Gastrocnemius medialis (tissue), 4 donors: ENCODE data around the gene NPB. TPM values are rescaled to one million over a fixed set of nuclear protein-coding genes. Genes with fewer than 3 reads are reported as not detected.

ENCODE experiments used
- ATAC-seq, 2 donors: fragments of 150-250 bp; one replicate each; pipeline ENCODE4 v1.9.1; 2016
- DNase-seq, 2 donors: peaks; one replicate each; pipeline ENCODE4 v3.0.0-alpha.2; 2019
- H3K27ac ChIP-seq, 4 donors: fragments of 200-600 bp; sonication (generic); 1 replicate in 1 of 4; 2 replicates in 3 of 4; pipeline ENCODE4 v1.5.1; 2016 to 2018; ENCODE audit warnings: mild to moderate bottlenecking in 2 of 4, moderate library complexity in 1 of 4
- H3K27me3 ChIP-seq, 3 donors: fragments of 200-600 bp; sonication (generic) in 2 of 3; 1 replicate in 1 of 3; 2 replicates in 2 of 3; pipeline versions ENCODE4 v1.5.1 to v1.6.0; 2016 to 2019; ENCODE audit warnings: mild to moderate bottlenecking in 1 of 3, moderate library complexity in 1 of 3
- H3K36me3 ChIP-seq, 2 donors: fragments of 200-600 bp; sonication (generic) in 1 of 2; one replicate each; pipeline ENCODE4 v1.5.1; 2017 to 2018
- H3K4me1 ChIP-seq, 2 donors: fragments of 200-600 bp; sonication (generic) in 1 of 2; one replicate each; pipeline ENCODE4 v1.5.1; 2016 to 2017; ENCODE audit warnings: mild to moderate bottlenecking in 2 of 2
- H3K4me3 ChIP-seq, 4 donors: fragments of 200-600 bp; sonication (generic) in 3 of 4; 1 replicate in 1 of 4; 2 replicates in 3 of 4; pipeline ENCODE4 v1.5.1; 2016 to 2019; ENCODE audit warnings: mild to moderate bottlenecking in 2 of 4
- H3K9me3 ChIP-seq, 3 donors: fragments of 200-600 bp; sonication (generic) in 2 of 3; 1 replicate in 1 of 3; 2 replicates in 2 of 3; pipeline ENCODE4 v1.5.1; 2016 to 2019
- CTCF ChIP-seq, 5 experiments: fragments of 450-650 bp in 3 of 5; fragments of 200-600 bp in 2 of 5; sonication (generic) in 2 of 5; IDR thresholded peaks in 4 of 5; conservative IDR thresholded peaks in 1 of 5; 1 replicate in 4 of 5; 2 replicates in 1 of 5; pipeline ENCODE4 v1.5.1; 2016 to 2019; ENCODE audit warnings: antibody characterized with exemption in 5 of 5, mild to moderate bottlenecking in 3 of 5, moderate library complexity in 3 of 5
- POLR2A ChIP-seq, 2 donors: fragments of 450-650 bp; IDR thresholded peaks; one replicate each; pipeline ENCODE4 v1.6.1; 2017; ENCODE audit warnings: antibody characterized with exemption in 2 of 2, mild to moderate bottlenecking in 2 of 2, moderate library complexity in 2 of 2
- in situ Hi-C, 4 donors: fragments of 200-750 bp; cut with MboI; loops; one replicate each; pipeline versions ENCODE4 v1.15.0 to v1.8.0; 2017; ENCODE audit warnings: low sequenced_read_pairs in 4 of 4
- intact Hi-C: fragments of 100-400 bp; cut with DNase I; formaldehyde crosslinking; loops from one replicate; pipeline ENCODE4 v1.15.1; 2023; ENCODE audit warnings: low total_unique reads
- total RNA-seq, 4 donors: library from RNA; depleted of rRNA; stranded (reverse); fragments of >200 nt; gene quantifications; one replicate each; pipeline versions ENCODE4 v1.1.0 to v1.2.3, GENCODE V29; 2016

The NPB gene
- total RNA-seq, 4 donors from 2014 or later = 0.46 to 1.4 (median 1.1) TPM; not detected in 1

GRCh38 chr17:81888105-81888987, 13.7 kb upstream of the NPB start:
- Histone ChIP-seq H3K4me3 (no peak overlapping the region), H3K27ac (peak overlapping the region; percentile 92 to 98 (median 97)), H3K4me1 (peaks cover 44 to 51% of the 10 kb centered on the region in 2 donors), H3K27me3 (no peaks in the 10 kb centered on the region), H3K9me3 (no peaks in the 10 kb centered on the region), H3K36me3 (peaks cover 0 to 36% of the 10 kb centered on the region in 2 donors)
- TF ChIP-seq POLR2A (IDR thresholded peaks at IDR 0.05) (no peak), CTCF (IDR thresholded peaks at IDR 0.05 in 4 of 5, conservative IDR thresholded peaks at IDR 0.05 in 1 of 5) (no peak)
- intact Hi-C loops = no loop called here
- ATAC-seq = no peak
- in situ Hi-C loops = no loop called here
- DNase-seq = no peak

DNA sequence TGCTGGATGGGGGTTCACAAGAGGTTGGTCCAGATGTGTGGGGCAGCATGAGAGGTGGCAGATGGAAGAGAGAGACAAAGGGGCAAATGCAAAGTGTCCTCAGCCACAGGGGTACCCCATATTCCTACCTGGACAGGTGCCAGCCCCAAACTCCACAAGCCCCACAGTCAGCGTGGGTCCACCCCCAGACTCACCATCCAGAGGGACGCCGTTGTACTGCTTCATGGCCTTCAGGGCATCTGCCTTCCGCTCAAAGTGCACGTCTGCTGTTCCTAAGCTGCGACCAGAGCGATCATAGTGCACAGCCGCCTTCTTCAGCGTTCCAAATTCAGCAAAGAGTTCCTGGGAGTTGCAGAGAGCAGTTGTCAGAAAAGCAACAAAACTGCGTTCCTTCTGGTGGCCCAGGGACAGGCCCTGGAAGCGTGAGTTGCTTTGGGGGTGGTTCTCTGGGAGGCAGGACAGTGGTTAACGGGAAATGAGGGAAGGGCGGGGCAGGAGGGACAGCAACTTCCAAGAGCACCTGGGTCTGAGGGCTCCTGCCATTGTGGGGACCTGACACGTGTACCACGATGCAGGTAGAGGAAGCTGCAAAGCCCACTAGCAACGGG, 12.9 kb upstream of the NPB start:
- intact Hi-C loops (no loop called here), in situ Hi-C loops (no loop called here)
- DNase-seq = no peak
- ATAC-seq = no peak
- TF ChIP-seq CTCF (IDR thresholded peaks at IDR 0.05 in 4 of 5, conservative IDR thresholded peaks at IDR 0.05 in 1 of 5) (no peak), POLR2A (IDR thresholded peaks at IDR 0.05) (no peak)
- no peak overlapping the region for H3K4me3 ChIP-seq
- H3K4me1 ChIP-seq = peaks cover 44 to 51% of the 10 kb centered on the region in 2 donors
- no peaks in the 10 kb centered on the region for H3K9me3 ChIP-seq
- no peaks in the 10 kb centered on the region for H3K27me3 ChIP-seq
- H3K36me3 ChIP-seq = peaks cover 0 to 38% of the 10 kb centered on the region in 2 donors
- H3K27ac ChIP-seq = peak overlapping the region; percentile 6 to 98 (median 82)

GRCh38 chr17:81889602-81890001, 12.4 kb upstream of the NPB start:
- H3K4me1 ChIP-seq = peaks cover 42 to 47% of the 10 kb centered on the region in 2 donors
- no peak for TF ChIP-seq POLR2A (IDR thresholded peaks at IDR 0.05)
- TF ChIP-seq CTCF (IDR thresholded peaks at IDR 0.05 in 4 of 5, conservative IDR thresholded peaks at IDR 0.05 in 1 of 5) = no peak
- H3K9me3 ChIP-seq = no peaks in the 10 kb centered on the region
- in situ Hi-C loops (no loop called here), intact Hi-C loops (no loop called here)
- DNase-seq (no peak), ATAC-seq (no peak)
- peaks cover 0 to 43% of the 10 kb centered on the region in 2 donors for H3K36me3 ChIP-seq
- peak overlapping the region; percentile 65 to 98 (median 97) for H3K27ac ChIP-seq
- no peak overlapping the region for H3K4me3 ChIP-seq
- H3K27me3 ChIP-seq = no peaks in the 10 kb centered on the region

DNA sequence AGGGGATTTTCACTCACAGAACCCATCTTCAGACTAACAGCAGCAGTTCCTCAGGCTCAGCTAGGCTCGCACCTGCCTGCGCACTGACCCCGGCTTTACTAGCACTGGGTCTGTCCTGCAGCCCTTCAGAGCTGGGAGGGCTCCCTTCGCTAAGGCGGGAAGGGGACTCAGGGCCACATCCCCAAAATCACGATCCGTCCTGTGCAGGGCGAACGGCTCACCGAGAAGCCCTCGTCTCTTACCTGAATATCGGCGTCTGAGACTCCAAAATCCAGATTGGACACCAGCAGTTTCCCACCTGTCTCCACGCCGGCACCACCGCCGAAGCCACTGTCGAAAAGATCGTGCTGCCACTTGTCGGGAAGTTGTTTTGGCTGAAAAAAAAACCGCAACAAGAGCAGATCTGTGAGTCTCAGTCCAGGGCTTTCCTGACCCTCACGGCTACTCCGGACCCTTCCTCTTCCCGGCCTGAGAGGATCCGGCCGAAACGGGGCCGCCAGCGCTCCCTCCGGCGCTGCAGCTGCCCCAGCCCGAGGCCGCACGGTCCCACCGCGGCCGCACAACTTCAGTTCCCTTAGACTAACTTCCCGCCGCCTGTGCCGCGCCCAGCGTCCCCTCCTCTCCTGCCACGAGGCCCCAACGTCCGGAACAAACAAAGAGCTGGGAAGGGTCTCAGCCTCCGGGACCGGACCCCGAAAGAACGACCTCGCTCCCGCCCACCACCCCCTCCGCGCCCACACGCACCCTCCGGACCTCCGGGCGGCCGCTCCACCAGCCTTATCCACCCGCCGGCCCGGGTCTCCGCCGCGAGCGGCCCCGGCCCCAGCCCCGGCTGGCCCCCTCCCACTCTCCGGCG, 11.4 kb upstream of the NPB start:
- H3K27ac ChIP-seq = peak overlapping the region; percentile 65 to 98 (median 97)
- TF ChIP-seq POLR2A (IDR thresholded peaks at IDR 0.05) = no peak
- TF ChIP-seq CTCF (IDR thresholded peaks at IDR 0.05 in 4 of 5, conservative IDR thresholded peaks at IDR 0.05 in 1 of 5) = no peak
- in situ Hi-C loops (no loop called here), intact Hi-C loops (loop anchor here (1.0 kb wide), 1 partner anchor 21 kb away; the partner anchor contains the start of gene PCYT2)
- peaks cover 0 to 45% of the 10 kb centered on the region in 2 donors for H3K36me3 ChIP-seq
- no peaks in the 10 kb centered on the region for H3K9me3 ChIP-seq
- H3K27me3 ChIP-seq = no peaks in the 10 kb centered on the region
- no peak for ATAC-seq
- peaks cover 31 to 36% of the 10 kb centered on the region in 2 donors for H3K4me1 ChIP-seq
- peak overlapping the region; percentile 62 to 96 (median 88) for H3K4me3 ChIP-seq
- DNase-seq = peak in 1 of 2 donors; percentile 13
